OCI-LY7 (cell line): ENCODE measurements around the gene ROBO2.

ENCODE experiments used
- CTCF ChIP-seq: fragments of 200-600 bp; sonication (generic); conservative IDR thresholded peaks from 2 replicates; pipeline ENCODE4 v1.5.1; 2014; ENCODE audit warnings: mild to moderate bottlenecking, antibody characterized with exemption, low read length, moderate library complexity, mixed read lengths
- EZH2phosphoT487 ChIP-seq: fragments of 200-600 bp; sonication (generic); IDR thresholded peaks from 2 replicates; pipeline ENCODE4 v1.6.1; 2018; ENCODE audit warnings: low read depth, borderline replicate concordance, mild to moderate bottlenecking, mixed run types, antibody characterized with exemption, low read length, moderate library complexity, mixed read lengths

- TF ChIP-seq CTCF (no peak), EZH2phosphoT487 (no peak)
Observed at GRCh38 chr3:77236118-77236517, 196.2 kb downstream of the ROBO2 start.
